ENCODE results near the gene HOMER2. TPM values are rescaled to one million over a fixed set of nuclear protein-coding genes. Genes with fewer than 3 reads are reported as not detected.

HOMER2 gene
- total RNA-seq, 1 donor from 2014 or later, result 16.4 TPM

- peak overlapping the region; percentile 88 for H3K4me3 ChIP-seq
- no peaks in the 10 kb centered on the region for H3K9me3 ChIP-seq
- intact Hi-C loops (cut with DNase I), result no loop called here
- ATAC-seq, result no peak
- H3K27me3 ChIP-seq, result no peaks in the 10 kb centered on the region
- H3K27ac ChIP-seq, result peak overlapping the region; percentile 98
- no peak for DNase-seq
- peaks cover 25% of the 10 kb centered on the region for H3K36me3 ChIP-seq
- peaks cover 23% of the 10 kb centered on the region for H3K4me1 ChIP-seq
- TF ChIP-seq, protein P1, sequence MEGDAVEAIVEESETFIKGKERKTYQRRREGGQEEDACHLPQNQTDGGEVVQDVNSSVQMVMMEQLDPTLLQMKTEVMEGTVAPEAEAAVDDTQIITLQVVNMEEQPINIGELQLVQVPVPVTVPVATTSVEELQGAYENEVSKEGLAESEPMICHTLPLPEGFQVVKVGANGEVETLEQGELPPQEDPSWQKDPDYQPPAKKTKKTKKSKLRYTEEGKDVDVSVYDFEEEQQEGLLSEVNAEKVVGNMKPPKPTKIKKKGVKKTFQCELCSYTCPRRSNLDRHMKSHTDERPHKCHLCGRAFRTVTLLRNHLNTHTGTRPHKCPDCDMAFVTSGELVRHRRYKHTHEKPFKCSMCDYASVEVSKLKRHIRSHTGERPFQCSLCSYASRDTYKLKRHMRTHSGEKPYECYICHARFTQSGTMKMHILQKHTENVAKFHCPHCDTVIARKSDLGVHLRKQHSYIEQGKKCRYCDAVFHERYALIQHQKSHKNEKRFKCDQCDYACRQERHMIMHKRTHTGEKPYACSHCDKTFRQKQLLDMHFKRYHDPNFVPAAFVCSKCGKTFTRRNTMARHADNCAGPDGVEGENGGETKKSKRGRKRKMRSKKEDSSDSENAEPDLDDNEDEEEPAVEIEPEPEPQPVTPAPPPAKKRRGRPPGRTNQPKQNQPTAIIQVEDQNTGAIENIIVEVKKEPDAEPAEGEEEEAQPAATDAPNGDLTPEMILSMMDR (IDR thresholded peaks at IDR 0.05), result no peak
Observed at GRCh38 chr15:82810890-82811426, 141.6 kb downstream of the HOMER2 start.

GRCh38 chr15:82810061-82810889 is 142.2 kb downstream of the HOMER2 start:
- intact Hi-C loops (cut with DNase I), result no loop called here
- Histone ChIP-seq H3K9me3 (no peaks in the 10 kb centered on the region), H3K36me3 (peaks cover 18% of the 10 kb centered on the region), H3K27me3 (no peaks in the 10 kb centered on the region), H3K4me1 (peaks cover 23% of the 10 kb centered on the region), H3K4me3 (peak overlapping the region; percentile 88), H3K27ac (peak overlapping the region; percentile 98)
- ATAC-seq (peak; percentile 51), DNase-seq (peak; percentile 76)
- TF ChIP-seq, protein P1 (IDR thresholded peaks at IDR 0.05), result no peak

DNA sequence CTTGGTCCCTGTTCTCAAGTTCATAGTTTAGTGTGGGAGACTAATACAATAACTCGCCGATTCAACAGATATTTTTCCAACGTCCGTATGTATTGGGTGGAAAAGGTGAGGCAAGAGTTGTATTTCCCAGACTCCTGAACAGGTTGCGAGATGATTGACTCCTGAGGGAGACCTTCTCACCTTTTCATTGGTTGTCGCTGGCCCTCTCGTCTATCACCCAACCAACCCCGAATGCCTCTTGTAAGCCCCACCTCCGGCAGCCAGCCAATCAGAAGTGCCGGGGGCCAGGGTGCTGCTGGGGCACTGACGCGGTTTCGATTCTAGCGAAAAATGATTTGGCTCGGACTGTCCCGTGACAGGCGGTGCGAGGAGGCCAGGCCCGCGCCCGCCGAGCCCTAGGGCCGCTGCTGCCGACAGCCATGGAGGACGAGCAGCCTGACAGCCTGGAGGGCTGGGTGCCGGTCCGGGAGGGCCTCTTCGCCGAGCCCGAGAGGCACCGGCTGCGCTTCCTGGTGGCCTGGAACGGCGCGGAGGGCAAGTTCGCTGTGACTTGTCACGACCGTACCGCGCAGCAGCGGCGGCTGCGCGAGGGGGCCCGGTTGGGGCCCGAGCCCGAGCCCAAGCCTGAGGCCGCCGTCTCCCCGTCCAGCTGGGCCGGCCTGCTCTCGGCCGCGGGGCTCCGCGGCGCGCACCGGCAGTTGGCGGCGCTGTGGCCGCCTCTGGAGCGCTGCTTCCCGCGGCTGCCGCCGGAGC is 143.0 kb downstream of the HOMER2 start, which contains the start of gene WHAMM:
WHAMM (plus strand) TSS at position 321 of the 753 bp plus-strand sequence; CDS start at position 420, 99 bp downstream.
- DNase-seq, result peak; percentile 99
- Histone ChIP-seq H3K4me3 (peak within 1 kb of the TSS; percentile 88), H3K27ac (peak within 1 kb of the TSS; percentile 98), H3K9me3 (no peaks in the 10 kb centered on the region), H3K27me3 (no peaks in the 10 kb centered on the region), H3K4me1 (peaks cover 23% of the 10 kb centered on the region), H3K36me3 (peaks cover 10% of the 10 kb centered on the region)
- ATAC-seq, result peak; percentile 97
- TF ChIP-seq, protein P1 (IDR thresholded peaks at IDR 0.05), result no peak
- intact Hi-C loops (cut with DNase I), result no loop called here

GRCh38 chr15:82808634-82809041 is 143.9 kb downstream of the HOMER2 start:
- no peak for DNase-seq
- H3K27me3 ChIP-seq, result no peaks in the 10 kb centered on the region
- TF ChIP-seq, protein P1 (IDR thresholded peaks at IDR 0.05), result no peak
- H3K36me3 ChIP-seq, result peaks cover 1% of the 10 kb centered on the region
- H3K27ac ChIP-seq, result peak overlapping the region; percentile 98
- ATAC-seq, result no peak
- H3K9me3 ChIP-seq, result no peaks in the 10 kb centered on the region
- peaks cover 23% of the 10 kb centered on the region for H3K4me1 ChIP-seq
- intact Hi-C loops (cut with DNase I), result no loop called here
- no peak overlapping the region for H3K4me3 ChIP-seq

- Histone ChIP-seq H3K4me1 (peaks cover 23% of the 10 kb centered on the region), H3K27me3 (no peaks in the 10 kb centered on the region), H3K27ac (peak overlapping the region; percentile 98), H3K36me3 (no peaks in the 10 kb centered on the region), H3K4me3 (no peak overlapping the region), H3K9me3 (no peaks in the 10 kb centered on the region)
- ATAC-seq (no peak), DNase-seq (no peak)
- intact Hi-C loops (cut with DNase I), result no loop called here
- TF ChIP-seq, protein P1 (IDR thresholded peaks at IDR 0.05), result no peak
Observed at GRCh38 chr15:82807920-82808633, 144.4 kb downstream of the HOMER2 start.

Measured in upper lobe of right lung (tissue), 1 donor.